Stimulated activated CD4-positive, alpha-beta T cell treated with anti-CD3 and anti-CD28 coated beads, Interleukin-15, amount 100 ng/mL, for 1 hour (primary cell): ENCODE results near the gene ASB7.

Experiments used
- DNase-seq, 2 donors: peaks; one replicate each; pipeline ENCODE4 v3.0.0-alpha.2; 2020; ENCODE audit warnings: low read depth in 1 of 2, low spot score in 1 of 2

Gene ASB7

DNA sequence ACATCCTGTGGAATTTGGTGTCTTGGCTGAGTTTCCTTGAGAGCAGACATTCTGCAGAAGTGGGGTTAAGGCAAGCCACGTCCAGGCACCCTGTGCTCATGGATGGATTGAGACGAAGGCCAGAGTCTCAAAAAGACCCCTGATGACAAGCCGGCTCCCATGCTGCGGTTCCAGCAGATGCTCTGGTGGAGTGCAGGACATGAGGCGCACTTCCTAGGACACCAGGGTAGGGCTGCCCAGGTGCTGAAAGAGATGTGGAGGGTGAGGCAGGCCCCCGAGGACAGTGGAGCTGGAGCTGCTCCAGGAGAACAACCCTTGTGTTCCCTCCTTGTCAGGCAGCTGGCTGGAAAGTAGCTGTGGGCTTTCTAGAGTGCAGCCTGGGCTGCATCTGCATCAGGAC is 81.0 kb downstream of the ASB7 start:
- DNase-seq = no peak

DNA sequence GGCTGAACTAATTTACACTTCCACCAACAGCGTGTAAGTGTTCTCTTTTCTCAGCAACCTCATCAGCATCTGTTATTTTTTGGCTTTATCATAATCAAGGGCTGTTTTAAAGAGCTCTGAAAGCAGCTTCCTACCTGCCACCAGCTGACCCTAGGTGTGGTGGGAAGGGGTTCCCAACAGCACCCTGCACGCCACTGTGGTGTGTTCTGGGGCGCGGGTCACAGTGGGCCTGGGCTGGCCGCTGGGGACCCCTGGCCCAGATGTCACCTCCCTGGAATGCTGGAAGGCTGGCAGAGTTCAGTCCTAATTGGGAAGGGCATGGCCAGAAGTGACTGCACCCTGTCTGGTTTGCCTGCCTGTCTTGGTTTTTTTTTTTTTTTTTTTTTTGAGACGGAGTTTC is 82.2 kb downstream of the ASB7 start:
- DNase-seq = no peak

DNA sequence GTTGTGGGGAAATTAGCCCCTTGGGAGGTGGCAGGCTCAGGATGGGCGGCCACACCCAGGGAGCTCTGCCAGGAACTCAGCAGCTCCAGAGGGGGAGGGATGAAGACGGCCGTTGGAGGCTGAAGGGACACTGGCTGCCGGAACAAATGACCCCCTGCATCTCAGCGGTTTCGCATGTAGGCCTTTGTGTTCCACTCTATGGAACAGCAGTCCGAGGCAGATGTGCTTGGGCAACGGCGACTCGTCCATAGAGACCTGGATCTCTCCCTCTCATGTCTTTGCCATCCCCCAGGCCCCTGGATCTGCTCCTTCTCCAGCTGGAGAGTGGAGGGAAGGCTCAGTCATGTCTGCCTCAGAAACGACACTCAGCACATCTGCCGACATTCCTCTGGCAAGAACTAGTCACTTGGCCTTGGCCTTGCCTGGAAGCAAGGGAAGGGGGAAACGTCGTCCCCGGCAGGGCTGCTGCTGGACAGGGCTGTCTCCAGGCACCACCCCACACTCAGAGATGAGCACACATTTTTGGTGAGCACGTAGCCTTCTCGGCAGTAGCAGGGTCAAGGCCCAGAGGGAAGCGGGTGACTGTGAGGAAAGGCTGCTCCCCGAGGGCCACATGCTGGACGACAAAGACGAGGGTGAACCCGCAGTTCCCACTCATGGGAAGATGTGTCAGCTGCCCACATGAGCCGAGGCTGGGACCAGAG is 83.8 kb downstream of the ASB7 start:
- DNase-seq = no peak

DNA sequence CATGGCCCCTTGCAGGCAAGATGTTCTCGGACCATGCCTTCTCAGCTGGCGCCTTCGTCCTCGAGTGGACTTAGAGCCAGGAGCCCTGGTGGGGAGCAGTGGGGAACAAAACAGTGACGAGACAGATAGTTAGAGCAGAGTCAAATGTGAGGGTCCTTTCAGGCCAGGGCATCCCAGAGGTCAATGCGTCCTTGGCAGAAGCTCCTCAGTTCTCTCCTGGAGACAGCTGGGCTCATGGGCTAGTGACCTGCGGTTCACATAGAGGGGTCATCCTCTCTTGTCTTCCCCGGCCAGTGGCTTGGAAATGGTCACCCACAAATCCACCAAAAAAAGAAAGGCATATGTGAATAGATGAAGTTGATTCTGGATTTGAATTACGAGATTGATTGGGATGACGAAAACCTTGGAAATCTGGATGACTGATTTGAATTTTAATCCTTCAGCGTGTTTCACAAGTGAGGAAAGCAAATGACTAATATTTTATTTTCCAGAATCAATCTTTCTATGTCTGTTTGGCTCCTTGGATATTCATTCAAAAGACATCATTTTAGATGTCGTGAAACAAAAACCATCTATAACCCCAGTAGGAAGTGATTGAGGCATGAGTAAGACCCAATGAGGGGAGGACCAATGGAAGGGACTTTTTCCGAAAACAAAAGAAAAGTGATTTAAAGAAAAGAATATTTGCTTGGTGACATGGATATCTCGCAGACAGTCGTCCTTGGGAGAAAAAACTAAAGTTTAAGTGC is 84.5 kb downstream of the ASB7 start:
- DNase-seq = no peak

DNA sequence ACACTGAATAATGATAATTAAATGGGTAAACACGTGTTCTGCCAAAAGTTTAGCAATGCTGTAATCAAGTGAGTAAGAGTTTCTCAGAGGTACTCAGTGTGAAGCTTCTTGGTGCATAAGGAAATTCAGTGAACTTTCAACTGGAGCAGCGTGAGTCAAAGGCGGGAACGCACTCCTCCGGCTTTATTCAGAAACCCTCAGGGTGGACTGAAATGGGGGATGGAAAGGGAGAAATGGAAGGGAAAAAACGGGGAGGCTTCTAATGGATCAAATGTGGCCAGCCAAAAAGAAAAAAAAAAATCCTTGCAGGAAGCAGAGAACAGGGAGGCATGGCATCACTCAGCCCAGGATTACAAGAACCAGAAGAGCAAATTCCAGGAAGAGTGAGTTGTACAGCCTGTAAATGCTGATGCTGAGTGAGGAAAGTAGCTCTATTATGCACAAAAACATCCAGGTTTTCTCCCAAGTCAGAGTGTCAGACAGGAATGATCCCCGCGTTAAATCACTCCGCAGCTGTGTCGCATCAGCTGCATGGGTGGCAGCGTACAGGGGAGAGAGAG is 85.3 kb downstream of the ASB7 start:
- DNase-seq = no peak

DNA sequence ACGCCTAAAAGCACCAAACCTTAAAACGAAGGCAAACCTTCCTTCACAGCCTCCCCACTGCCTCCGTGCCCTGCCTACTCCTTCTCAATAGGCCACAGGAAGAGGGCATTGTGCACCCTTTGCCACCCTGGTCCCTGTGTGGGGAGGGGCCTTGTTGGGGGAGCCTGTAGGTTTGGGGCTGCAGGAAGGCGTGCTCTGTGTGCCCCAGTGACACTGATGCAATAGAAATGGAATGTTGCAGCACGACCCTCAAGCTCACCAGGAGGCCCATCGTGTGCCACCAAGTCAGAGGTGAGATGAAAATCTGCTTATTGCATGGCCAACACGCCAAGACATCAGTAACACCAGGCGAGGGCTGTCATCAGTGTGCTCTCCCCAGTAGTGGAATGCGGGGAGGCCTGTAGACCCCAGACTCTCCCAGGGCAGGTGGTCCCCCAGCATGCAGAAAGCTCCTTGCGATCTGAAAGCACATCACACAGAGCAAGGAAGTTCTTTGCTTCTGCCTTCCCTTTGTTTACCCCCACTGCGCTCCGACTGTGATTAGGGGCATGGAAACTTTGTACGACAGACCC is 86.2 kb downstream of the ASB7 start:
- no peak for DNase-seq

DNA sequence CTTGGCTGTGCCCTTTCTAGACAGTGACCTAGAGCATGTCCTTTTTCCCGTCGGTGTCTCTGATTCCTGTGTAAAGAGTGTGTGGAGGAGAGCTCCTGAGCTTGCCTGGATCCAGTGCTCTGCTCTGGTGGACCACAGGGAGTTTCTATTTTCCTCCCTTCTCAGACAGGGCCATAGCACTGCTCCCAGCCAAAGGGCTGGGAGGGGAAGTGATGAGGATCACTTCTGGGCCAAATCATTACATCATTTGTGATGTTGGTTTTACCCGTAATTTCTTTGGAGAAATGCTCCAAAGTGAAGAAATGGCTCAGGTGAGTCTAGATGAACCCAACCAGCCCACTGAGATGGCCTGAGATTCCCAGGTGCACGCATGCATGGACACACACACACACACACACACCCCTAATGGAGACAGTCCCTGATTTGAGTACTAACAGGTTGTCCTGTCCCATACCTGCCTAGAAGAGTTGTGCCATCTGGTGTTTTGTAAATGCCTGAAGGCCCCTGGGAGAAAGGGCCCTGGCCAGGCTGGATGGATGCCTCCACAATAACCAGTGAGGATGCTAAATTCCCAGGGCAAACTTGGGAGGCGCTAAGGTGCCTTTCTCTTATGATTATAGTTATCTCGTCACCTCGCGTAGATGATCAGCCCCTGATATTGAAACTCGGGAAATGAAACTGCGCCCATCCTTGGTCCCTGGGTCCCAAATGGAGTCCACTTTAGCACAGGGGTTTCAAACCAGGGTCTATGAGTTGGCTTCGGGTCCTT is 86.9 kb downstream of the ASB7 start:
- no peak for DNase-seq

DNA sequence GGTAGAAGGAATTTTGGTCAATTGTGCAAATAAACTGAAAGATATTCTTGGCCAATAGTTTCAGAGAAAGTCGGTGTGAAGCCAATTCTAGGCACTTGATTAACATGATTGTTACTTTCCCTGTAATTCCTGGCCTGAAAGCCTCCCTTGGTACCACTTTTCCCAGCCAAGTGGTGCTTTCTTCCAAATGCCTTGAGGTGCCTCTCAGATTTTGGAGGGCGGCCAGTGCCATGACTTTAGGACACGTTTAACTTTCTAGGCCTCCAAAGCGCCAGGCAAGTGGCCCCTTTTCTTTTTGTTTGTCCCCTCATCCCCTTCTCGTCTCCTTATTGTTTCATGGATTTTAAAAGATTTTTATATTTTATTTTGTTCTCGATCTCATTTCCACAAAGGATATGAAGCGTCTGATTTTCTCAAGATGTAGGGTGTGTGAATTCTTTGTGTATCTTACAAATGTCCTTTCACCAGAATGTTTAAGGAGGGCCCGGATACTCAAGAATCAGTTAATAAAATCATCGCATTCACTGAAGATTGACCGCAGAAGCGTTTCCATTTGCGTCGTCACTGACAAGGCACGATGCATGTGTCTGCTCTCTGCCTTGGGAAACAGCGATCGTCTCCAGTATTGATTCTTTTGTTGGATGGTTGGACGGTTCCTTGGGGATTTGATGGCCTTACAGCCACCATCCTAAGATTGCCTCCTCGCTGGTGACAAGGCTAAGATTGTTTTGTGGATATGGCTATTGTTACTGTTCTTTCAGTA is 87.8 kb downstream of the ASB7 start:
- no peak for DNase-seq

DNA sequence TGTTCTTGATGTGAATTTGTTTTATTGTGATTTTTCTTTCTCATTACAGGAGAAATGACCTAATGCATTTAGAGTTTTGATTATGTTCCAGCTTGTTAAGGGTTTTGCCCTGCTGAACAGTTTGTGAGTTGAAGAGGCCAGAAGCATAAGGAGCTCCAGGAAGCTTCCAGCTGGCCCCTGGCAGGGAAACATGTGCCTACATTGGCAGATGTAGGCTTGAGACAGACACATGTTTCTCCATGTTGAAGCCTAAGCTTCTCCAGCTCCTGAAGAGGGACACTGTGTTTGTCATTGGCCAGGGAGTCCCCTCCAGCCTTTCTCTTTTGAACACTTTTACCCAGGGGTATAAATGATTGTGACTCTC is 88.4 kb downstream of the ASB7 start:
- no peak for DNase-seq

DNA sequence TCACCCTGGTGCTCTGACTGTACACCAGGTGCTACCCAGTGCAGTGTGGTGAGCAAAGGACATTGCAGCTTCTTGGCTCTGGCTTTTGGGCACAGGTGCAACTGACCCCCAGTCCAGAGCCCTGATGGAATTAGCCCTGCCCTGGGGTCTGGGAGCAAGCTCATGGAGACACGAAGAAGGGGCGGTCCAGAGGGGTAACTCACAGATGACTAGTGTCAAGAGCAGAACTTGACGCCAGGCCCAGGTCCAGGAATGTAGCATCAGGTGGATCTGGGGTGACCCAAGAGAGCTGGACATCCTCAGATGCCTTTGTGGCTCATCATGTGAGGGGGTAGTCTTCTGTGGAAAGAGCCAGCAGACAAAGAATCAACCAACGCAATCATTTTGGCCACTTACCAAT is 88.9 kb downstream of the ASB7 start:
- DNase-seq = no peak

DNA sequence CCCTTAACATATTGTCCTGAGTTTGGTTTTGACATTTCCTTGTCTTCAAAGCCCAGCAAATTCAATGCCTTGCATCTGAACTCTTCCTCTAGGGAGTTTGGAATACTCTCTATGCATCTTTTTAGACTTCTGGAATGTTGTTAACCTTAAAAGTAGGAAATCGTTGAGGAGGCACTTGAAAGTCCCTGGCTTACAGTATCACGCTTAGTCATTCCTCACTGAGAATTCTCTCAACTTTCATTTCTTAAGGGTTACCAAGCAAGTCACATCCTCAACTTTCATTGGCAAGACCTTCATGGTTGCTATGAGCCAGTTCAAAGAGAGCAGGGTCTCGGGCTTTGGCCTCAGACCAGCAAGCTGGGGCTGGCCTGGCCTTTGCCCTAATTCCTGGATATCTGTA is 89.9 kb downstream of the ASB7 start:
- no peak for DNase-seq

DNA sequence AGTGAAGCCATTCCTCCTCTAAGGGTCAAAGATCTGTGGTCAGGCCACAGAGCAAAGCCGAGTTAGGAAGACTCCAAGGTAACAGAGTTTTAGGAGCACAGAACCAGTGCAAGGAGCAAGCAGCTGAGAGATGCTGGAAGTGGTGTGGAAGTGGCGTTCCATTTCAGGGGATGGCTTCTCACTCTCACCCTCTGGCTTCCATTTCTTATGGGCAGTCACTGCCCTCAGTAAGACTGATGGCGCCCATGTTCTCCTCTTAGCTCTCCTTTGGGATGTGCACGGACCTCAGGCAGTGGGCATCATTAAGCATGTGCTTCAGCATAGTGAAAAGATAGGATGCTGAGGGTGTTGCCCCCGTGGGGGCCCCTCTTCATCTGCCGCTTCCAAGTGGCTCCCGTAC is 90.3 kb downstream of the ASB7 start:
- no peak for DNase-seq

DNA sequence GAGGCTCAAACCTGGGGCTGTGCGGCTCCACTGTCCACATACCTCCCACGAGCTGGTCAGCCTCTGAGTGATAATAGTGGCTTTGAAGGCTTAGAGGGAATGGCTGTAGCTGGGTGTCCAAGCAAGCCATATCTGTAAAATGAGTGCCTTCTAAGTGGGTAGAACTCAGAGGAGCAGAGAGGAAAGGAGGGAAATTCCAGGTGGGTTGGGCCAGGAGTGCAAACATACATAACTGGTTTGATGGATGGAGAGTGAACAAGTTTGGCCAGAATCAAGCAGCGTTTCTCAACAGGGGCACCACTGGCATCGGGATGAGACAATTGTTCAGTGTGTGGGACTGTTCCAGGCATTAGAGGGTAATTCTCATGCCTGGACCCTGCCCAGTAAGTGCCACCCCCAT is 91.1 kb downstream of the ASB7 start:
- DNase-seq = no peak

DNA sequence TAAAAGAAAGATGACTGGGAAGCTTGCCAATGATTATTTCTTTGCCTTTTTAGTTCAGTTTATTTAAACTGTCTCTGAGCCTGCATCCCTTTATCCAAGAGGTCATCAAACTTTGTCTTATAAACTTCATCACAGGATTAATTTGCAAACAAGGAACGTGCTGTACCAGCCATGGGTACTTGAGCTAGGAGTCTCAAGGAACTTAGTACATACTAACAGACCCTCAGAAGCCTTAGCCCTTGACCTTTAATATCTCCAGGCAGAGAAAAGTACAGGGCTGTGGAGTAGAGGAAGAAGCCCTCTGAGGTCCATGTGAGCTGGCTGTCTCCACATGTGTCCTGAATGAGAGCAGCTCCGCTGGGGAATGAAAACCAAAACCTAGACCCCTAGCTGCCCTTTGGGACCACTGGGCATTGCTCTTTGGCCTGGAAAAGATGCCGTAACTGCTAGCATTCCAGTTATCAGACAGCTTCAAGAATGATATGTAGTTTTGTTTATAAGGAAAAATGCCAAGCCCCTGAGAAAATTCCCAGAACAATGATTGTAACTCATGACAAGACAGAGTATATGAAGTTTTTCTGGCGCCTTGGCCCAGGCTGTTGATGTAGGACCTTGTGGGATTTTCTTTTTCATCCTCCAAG is 92.1 kb downstream of the ASB7 start:
- no peak for DNase-seq

DNA sequence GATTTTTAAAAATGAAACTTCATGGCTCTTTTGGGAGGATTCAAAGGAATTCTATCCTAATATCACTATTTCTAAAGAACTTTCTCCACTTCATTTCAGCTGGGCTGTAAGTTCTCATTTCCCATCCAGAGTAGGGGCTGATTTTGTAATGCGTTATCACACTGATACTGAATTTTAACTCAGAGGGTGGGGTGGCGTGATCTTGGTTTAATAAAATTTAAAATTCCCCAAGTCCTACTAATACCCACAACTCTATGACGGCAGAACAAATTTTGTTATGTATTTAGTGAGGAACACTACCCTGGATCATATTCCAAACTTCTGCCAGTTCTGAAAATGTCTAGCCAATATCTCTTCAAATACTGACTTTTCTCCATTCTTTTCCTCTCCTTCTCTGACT is 92.7 kb downstream of the ASB7 start:
- DNase-seq = no peak

DNA sequence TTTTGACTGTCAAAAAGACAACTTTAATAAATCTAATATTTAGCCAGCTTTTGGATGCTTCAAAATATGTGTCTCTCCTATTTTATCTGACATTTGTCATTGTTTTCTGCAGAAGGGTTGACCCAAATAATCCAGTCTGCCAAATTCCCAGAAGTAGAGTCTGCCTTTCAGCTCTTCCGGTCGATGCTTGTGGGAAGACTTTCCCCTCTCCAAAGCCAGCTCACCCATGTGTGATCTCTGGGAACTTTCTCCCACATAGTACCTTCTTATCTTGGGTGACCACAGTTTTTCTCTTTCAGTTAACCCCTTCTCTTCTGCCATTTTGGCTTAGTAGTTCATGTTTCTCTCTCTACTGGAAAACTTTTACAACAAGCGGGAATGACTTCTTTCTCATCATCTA is 94.1 kb downstream of the ASB7 start:
- DNase-seq = no peak
